ENCODE results near the gene RASGEF1B. TPM values are rescaled to one million over a fixed set of nuclear protein-coding genes. Genes with fewer than 3 reads are reported as not detected.

Gene RASGEF1B
- total and polyA plus RNA-seq, 2 experiments from 2014 or later = 2.8 to 5.2 TPM

GRCh38 chr4:81410680-81411079 lies 61.0 kb downstream of the RASGEF1B start:
- H3K9me3 Mint-ChIP-seq = peaks cover 4% of the 10 kb centered on the region; the same call in 1 of the 3 replicates
- H3F3A ChIP-seq (replicated peaks; ENCODE audit: low read depth) = no peaks in the 10 kb centered on the region

GRCh38 chr4:81409836-81410235 lies 61.9 kb downstream of the RASGEF1B start:
- H3K4me2 ChIP-seq = no peak overlapping the region
- TF ChIP-seq ZNF462 (CRISPR knock-in tag; IDR thresholded peaks at IDR 0.05) (no peak), NANOG (IDR thresholded peaks at IDR 0.05; ENCODE audit: borderline replicate concordance) (no peak), EZH2phosphoT487 (IDR thresholded peaks at IDR 0.05; ENCODE audit: unreplicated experiment) (no peak), ZNF114 (CRISPR knock-in tag; IDR thresholded peaks at IDR 0.05) (no peak)
- no peaks in the 10 kb centered on the region for H3K36me3 Mint-ChIP-seq (ENCODE audit: low read depth)
- H3K4me3 ChIP-seq = no peak overlapping the region
- peaks cover 4% of the 10 kb centered on the region; the same call in 1 of the 3 replicates for H3K9me3 Mint-ChIP-seq
- no peaks in the 10 kb centered on the region for H3F3A ChIP-seq (replicated peaks; ENCODE audit: low read depth)
- no peak overlapping the region for H3K4me3 Mint-ChIP-seq
- no peaks in the 10 kb centered on the region for H3K4me1 ChIP-seq (ENCODE audit: insufficient read depth)
- H3K27me3 ChIP-seq (ENCODE audit: insufficient read depth) = no peaks in the 10 kb centered on the region
- H3K79me2 ChIP-seq (replicated peaks; ENCODE audit: insufficient read depth) = no peaks in the 10 kb centered on the region
- H3K36me3 ChIP-seq (ENCODE audit: insufficient read depth) = no peaks in the 10 kb centered on the region
- peaks cover 3% of the 10 kb centered on the region; the same call in 1 of the 2 replicates for H3K9me2 ChIP-seq (ENCODE audit: insufficient read depth)
- no peaks in the 10 kb centered on the region for H3K4me1 Mint-ChIP-seq
- no peaks in the 10 kb centered on the region for H4K20me1 ChIP-seq (replicated peaks; ENCODE audit: insufficient read depth)
- H3K27me3 Mint-ChIP-seq (ENCODE audit: insufficient read depth, low read depth, poor library complexity) = no peaks in the 10 kb centered on the region
- H3K27ac Mint-ChIP-seq = no peak overlapping the region
- DNase-seq (ENCODE audit: low spot score) (no peak), ATAC-seq (no peak)
- no peak overlapping the region for H3K27ac ChIP-seq (ENCODE audit: low read depth)
- H2AFZ ChIP-seq = no peak overlapping the region

More at GRCh38 chr4:81410680-81411079, 61.0 kb downstream of the RASGEF1B start:
- Histone ChIP-seq H3K79me2 (replicated peaks; ENCODE audit: insufficient read depth) (no peaks in the 10 kb centered on the region), H3K9me2 (ENCODE audit: insufficient read depth) (peaks cover 3% of the 10 kb centered on the region; the same call in 1 of the 2 replicates), H4K20me1 (replicated peaks; ENCODE audit: insufficient read depth) (no peaks in the 10 kb centered on the region), H2AFZ (no peak overlapping the region), H3K4me2 (no peak overlapping the region), H3K36me3 (ENCODE audit: insufficient read depth) (no peaks in the 10 kb centered on the region), H3K4me3 (no peak overlapping the region), H3K27ac (ENCODE audit: low read depth) (no peak overlapping the region), H3K4me1 (ENCODE audit: insufficient read depth) (peaks cover under 1% of the 10 kb centered on the region; the same call in 1 of the 2 replicates), H3K27me3 (ENCODE audit: insufficient read depth) (no peaks in the 10 kb centered on the region)
- Mint-ChIP-seq H3K4me1 (no peaks in the 10 kb centered on the region), H3K27me3 (ENCODE audit: insufficient read depth, low read depth, poor library complexity) (no peaks in the 10 kb centered on the region), H3K27ac (no peak overlapping the region), H3K4me3 (no peak overlapping the region), H3K36me3 (ENCODE audit: low read depth) (no peaks in the 10 kb centered on the region)
- ATAC-seq (no peak), DNase-seq (ENCODE audit: low spot score) (no peak)
- TF ChIP-seq NANOG (IDR thresholded peaks at IDR 0.05; ENCODE audit: borderline replicate concordance) = no peak
- no peak for TF ChIP-seq CREB1 (CRISPR knock-in tag; IDR thresholded peaks at IDR 0.05; ENCODE audit: low read depth)

Measured in GM23338 (cell line).